GM12801 (cell line): ENCODE results near the gene GABRG3.

ENCODE experiments used
- CTCF ChIP-seq: IDR thresholded peaks from one replicate; pipeline ENCODE4 v1.5.1; 2011; ENCODE audit warnings: control low read depth; ENCODE audit not compliant: insufficient read length; ENCODE audit errors: extremely low read depth

The GABRG3 gene

GRCh38 chr15:27392163-27392562 lies 421.2 kb downstream of the GABRG3 start:
- no peak for TF ChIP-seq CTCF

- no peak for TF ChIP-seq CTCF
Measured at GRCh38 chr15:27396521-27396920, 425.5 kb downstream of the GABRG3 start.

- no peak for TF ChIP-seq CTCF
Measured at GRCh38 chr15:27396996-27397395, 426.0 kb downstream of the GABRG3 start.

GRCh38 chr15:27398631-27399161 lies 427.7 kb downstream of the GABRG3 start:
- TF ChIP-seq CTCF, result no peak

- no peak for TF ChIP-seq CTCF
Measured at GRCh38 chr15:27399241-27399640, 428.3 kb downstream of the GABRG3 start.

GRCh38 chr15:27401471-27401870 lies 430.5 kb downstream of the GABRG3 start:
- no peak for TF ChIP-seq CTCF

- TF ChIP-seq CTCF, result no peak
Measured at GRCh38 chr15:27408428-27408827, 437.4 kb downstream of the GABRG3 start.

GRCh38 chr15:27410996-27411605 lies 440.1 kb downstream of the GABRG3 start:
- TF ChIP-seq CTCF, result no peak
